Activated CD8-positive, alpha-beta memory T cell treated with anti-CD3 and anti-CD28 coated beads, Interleukin-2, amount 50 U/mL, for 4 hours (primary cell): ENCODE results near the gene C6orf15.
"Not testable (repeated sequence)": the region's sequence is repeated elsewhere in the genome, so short reads cannot be mapped to it uniquely, and the experiment has no call there.

Experiments
- DNase-seq: peaks from one replicate; pipeline ENCODE4 v3.0.0-alpha.2; 2020

Gene C6orf15

GRCh38 chr6:31098449-31098938 is 13.9 kb downstream of the C6orf15 start:
- DNase-seq: no peak

GRCh38 chr6:31096656-31097055 is 15.7 kb downstream of the C6orf15 start:
- DNase-seq: no peak

- DNase-seq: no peak
These were observed 16.2 kb downstream of the C6orf15 start for GRCh38 chr6:31096215-31096614.

GRCh38 chr6:31094389-31094881 is 17.9 kb downstream of the C6orf15 start:
- peak; percentile 23 for DNase-seq

DNA sequence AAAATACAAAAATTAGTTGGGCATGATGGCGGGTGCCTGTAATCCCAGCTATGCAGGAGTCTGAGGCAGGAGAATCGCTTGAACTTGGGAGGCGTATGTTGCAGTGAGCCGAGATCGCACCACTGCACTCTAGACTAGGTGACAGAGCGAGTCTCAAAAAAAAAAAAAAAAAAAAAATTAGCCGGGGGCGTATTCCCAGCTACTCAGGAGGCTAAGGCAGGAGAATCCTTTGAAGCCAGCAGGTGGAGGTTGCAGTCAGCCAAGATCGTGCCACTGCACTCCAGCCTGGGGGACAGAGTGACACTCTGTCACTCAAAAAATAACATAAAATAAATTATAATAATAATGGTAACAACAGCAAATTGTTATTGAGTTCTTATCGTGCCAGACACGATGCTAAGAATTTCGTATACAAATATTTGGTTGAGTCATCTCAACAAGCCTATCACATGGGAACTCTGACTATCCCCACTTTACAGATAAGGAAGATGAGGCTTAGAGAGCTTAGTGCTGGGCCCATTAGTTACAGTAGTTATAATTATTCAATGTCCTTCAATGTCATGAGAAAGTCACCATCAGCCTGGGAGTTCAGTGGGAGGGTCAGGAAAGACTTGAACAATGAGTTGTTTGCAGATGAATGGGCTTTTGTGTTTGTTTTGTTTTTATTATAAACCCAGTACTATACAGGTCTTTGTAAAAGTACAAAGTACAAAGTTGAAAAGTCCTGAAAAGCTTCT is 19.4 kb downstream of the C6orf15 start:
- DNase-seq: no peak

GRCh38 chr6:31092238-31092637 is 20.1 kb downstream of the C6orf15 start:
- no peak for DNase-seq

DNA sequence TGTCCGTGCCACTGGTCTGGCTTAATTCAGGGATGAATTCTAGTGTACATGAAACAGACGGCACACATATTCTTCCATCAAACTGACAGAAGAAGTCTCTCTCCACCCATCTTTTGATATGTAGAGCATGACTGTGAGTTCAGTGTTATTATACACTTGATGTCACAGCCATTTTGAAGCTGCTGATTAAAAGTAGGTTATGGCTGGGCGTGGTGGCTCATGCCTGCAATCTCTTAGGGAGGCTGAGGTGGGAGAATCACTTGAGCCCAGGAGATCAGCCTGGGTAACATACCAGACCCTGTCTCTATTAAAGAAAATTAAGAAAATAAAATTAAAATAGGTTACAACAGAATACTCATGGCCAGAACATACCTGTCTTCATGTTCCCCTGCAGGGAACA is 20.7 kb downstream of the C6orf15 start:
- no peak for DNase-seq

- DNase-seq: no peak
These were observed 21.4 kb downstream of the C6orf15 start for GRCh38 chr6:31090973-31091364.

GRCh38 chr6:31090275-31090972 is 22.0 kb downstream of the C6orf15 start:
- no peak for DNase-seq

- peak; percentile 89 for DNase-seq
These were observed 24.8 kb downstream of the C6orf15 start for GRCh38 chr6:31087494-31088089.

DNA sequence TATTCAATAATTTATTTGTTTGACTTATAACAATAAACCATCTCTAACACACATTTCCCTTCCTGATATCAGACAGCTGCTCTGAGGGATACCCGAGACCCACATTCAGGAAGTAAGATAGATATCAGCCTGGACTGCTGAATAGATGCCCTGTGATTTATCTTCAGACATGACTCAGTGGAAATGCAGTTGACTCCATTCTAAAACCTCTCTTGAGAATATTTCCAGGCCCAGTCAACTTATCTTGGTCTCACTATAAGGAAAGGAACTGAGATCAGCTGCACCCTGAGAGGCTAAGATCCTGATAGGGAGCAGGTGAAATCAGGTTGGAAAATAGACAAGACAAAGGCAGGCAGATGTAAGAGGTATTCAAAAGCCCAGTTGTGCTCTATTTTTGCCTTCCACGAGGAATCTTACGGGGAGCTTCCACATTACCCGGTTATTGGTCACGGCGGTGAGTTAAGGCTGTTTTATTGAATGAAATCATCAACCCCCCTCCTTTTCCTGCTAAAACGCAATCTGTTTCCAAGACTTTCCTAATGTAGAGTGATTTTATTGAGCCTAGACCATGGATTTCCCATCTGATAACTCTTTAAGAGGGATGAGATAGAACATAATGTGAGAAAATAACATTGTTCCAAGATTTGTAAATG is 25.5 kb downstream of the C6orf15 start:
- DNase-seq: no peak

DNA sequence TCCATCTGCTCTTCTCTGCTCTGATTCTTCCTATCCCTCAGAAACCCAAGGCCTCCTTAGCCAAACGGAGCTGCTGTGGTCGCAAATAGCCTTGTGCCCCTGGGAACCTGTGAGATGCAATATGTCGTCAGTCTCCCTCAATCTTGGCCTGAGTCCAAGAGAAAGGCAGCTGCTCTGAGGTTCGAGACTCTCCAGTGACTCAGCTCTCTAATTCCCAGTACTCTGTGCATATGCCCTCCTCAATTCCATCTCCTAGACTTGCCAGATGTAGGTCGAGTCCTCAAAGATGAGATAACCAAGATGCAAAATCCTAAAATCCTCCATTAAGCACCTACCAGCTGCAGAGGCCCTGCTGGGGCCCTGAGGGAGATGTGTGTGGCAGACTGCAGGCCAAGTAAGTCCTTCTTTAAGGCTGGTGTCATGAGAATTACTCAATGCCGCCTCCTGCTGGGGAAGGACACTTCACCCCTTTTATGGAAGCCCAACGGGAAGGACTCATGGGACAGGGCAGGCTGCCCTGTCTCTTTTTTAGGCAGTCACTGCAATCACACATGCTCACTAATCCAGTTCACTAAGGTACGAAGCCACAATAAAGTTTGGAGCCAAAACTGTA is 28.5 kb downstream of the C6orf15 start:
- peak; percentile 23 for DNase-seq

GRCh38 chr6:31081872-31082271 is 30.5 kb downstream of the C6orf15 start:
- no peak for DNase-seq

DNA sequence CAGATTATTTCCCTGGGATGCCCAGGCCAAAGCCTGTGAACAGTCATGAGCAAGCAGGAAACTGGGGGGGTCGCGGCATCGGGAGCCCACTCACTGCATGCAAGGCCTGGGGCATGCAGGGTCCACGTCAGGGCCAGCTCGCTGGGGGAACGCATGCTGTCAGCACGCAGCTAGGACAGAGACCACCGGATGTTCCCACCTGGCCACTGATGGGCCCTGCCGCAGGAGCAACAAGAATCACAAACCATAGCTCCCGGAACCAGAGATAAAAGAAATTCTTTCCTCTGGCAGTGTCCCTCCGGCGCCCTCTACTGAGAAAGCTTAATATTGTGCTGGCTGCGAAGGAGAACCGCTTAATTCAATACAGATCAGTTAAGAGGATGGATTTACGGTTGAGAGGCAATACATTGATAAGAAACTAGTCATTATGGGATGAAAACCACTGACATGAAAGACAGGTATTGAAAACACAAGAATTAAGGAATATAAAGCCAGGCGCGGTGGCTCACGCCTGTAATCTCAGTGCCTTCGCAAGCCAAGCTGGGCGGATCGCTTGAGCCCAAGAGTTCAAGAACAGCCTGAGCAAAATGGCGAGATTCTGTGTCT is 32.6 kb downstream of the C6orf15 start:
- DNase-seq: peak; percentile 65

GRCh38 chr6:31076611-31077010 is 35.8 kb downstream of the C6orf15 start:
- DNase-seq: no peak

- no peak for DNase-seq
These were observed 36.8 kb downstream of the C6orf15 start for GRCh38 chr6:31075528-31075927.

GRCh38 chr6:31074401-31074800 is 38.0 kb downstream of the C6orf15 start:
- no peak for DNase-seq

- DNase-seq: no peak
These were observed 41.6 kb downstream of the C6orf15 start for GRCh38 chr6:31070711-31071197.

GRCh38 chr6:31068669-31069340 is 43.6 kb downstream of the C6orf15 start:
- peak; percentile 68 for DNase-seq

DNA sequence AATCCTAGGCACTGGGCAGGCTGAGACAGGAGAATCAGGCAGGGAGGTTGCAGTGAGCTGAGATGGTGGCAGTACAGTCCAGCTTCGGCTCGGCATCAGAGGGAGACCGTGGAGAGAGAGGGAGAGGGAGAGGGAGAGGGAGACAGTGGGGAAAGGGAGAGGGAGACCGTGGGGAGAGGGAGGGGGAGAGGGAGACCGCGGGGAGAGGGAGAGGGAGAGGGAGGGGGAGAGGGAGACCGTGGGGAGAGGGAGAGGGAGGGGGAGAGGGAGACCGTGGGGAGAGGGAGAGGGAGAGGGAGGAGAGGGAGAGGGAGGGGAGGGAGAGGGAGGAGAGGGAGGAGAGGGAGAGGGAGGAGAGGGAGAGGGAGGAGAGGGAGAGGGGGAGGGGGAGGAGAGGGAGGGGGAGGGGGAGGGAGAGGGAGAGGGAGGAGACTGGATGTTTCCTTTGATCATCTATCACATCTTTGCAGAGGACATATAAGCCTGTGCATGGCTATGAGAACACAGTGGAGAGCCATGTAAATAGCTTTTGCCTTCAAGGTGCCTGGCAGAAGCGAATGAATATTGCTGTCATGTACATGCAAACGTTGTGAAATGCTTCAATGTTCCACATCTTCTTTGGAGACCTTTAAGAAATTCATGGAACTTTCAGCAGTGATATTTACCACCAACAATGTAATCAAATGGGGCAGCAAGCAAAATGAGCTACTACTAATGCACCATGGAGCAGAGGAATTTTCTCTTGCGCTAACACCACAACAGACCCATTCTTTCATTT is 44.3 kb downstream of the C6orf15 start:
- DNase-seq: not testable (repeated sequence)

- DNase-seq: not testable (repeated sequence)
These were observed 45.3 kb downstream of the C6orf15 start for GRCh38 chr6:31067028-31067427.
